ENCODE measurements around the gene CXCL16. TPM values are rescaled to one million over a fixed set of nuclear protein-coding genes. Genes with fewer than 3 reads are reported as not detected.

The CXCL16 gene
- total and polyA plus RNA-seq, 12 donors: 2.4 to 50.1 (median 36.2) TPM

DNA sequence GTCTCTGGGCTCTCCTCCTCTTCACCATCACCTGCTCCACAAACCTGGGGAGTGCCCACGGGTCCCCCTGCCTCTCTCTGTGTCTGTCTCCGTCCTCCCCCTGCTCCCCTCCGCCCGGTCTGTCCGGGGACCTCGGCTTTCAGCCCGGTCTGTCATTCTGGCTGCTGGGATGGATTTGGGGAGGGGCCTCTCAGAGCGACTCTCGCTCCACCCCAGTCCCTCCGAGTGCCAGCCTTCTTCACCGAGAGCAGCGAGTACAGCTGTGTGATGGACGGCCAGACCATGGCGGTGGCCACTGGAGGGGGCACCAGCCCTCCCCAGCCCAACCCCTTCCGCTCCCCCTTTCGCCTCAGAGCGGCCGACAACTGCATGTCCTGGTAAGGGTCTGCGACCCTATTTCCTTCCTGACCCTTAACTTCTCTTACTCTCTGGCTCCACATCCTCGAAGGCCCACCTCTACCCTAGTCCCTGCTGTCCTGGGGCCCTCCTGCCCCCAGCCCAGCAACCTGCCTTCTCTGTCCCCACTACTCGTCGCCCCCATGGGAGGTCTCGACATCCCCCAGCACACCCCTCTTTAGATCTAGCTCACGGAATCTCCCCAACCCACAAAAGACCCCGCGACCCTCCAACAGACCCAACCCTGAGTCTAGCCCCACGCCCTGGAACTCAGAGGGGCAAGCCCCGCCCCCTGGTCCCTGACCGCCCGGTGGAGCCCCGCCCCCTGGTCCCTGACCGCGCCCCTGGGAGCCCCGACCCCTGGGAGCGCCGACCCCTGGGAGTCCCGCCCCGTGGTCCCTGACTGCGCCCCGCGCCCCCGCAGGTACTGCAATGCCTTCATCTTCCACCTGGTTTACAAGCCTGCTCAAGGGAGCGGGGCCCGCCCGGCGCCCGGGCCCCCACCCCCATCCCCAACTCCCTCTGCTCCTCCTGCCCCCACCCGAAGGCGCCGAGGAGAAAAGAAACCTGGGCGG is 5.6 kb upstream of the CXCL16 start:
- no peaks in the 10 kb centered on the region for H3K4me1 ChIP-seq (replicated peaks in 1 of 2)
- intact Hi-C loops (cut with DNase I): no loop called here
- TF ChIP-seq, protein P1, sequence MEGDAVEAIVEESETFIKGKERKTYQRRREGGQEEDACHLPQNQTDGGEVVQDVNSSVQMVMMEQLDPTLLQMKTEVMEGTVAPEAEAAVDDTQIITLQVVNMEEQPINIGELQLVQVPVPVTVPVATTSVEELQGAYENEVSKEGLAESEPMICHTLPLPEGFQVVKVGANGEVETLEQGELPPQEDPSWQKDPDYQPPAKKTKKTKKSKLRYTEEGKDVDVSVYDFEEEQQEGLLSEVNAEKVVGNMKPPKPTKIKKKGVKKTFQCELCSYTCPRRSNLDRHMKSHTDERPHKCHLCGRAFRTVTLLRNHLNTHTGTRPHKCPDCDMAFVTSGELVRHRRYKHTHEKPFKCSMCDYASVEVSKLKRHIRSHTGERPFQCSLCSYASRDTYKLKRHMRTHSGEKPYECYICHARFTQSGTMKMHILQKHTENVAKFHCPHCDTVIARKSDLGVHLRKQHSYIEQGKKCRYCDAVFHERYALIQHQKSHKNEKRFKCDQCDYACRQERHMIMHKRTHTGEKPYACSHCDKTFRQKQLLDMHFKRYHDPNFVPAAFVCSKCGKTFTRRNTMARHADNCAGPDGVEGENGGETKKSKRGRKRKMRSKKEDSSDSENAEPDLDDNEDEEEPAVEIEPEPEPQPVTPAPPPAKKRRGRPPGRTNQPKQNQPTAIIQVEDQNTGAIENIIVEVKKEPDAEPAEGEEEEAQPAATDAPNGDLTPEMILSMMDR (IDR thresholded peaks at IDR 0.05): no peak
- H3K4me3 ChIP-seq: no peak overlapping the region
- WGBS, 4 donors: 18 to 37% (median 22%) methylated on average over 24 to 51 of the region's 51 CpGs
- H3K36me3 ChIP-seq (replicated peaks in 1 of 2): no peaks in the 10 kb centered on the region
- DNase-seq: no peak
- H3K9me3 ChIP-seq (replicated peaks in 1 of 3): no peaks in the 10 kb centered on the region
- H3K27ac ChIP-seq: no peak overlapping the region
- H3K27me3 ChIP-seq: peaks cover 6% of the 10 kb centered on the region

DNA sequence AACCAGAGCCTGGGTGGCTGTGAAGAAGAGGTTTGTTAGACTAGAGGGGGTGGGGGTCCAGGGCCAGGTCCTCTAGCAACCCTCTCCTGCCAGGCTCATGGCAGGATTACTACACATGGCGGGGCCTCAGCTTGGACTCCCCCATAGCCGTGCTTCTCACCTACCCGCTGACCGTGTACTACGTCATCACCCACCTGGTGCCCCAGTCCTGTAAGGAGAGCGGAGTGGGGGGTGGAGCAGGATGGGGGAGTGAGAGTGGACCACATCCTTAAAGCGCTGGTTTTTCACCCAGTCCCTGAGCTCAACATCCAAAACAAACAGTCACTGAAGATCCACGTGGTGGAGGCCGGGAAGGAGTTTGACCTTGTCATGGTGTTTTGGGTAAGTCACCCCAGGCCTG is 4.2 kb upstream of the CXCL16 start:
- DNase-seq: no peak
- no peak for TF ChIP-seq POLR2A (IDR thresholded peaks at IDR 0.05)
- TF ChIP-seq, protein P1 (IDR thresholded peaks at IDR 0.05): no peak
- no peak overlapping the region for H3K4me3 ChIP-seq
- no peak overlapping the region for H3K27ac ChIP-seq
- H3K4me1 ChIP-seq (replicated peaks in 1 of 2): peaks cover 3% of the 10 kb centered on the region in 2 donors
- H3K9me3 ChIP-seq (replicated peaks in 1 of 3): no peaks in the 10 kb centered on the region
- WGBS, 4 donors: 81 to 91% (median 84%) methylated on average over 8 to 9 of the region's 9 CpGs
- intact Hi-C loops (cut with DNase I): no loop called here
- H3K27me3 ChIP-seq: peaks cover 6% of the 10 kb centered on the region
- no peaks in the 10 kb centered on the region for H3K36me3 ChIP-seq (replicated peaks in 1 of 2)

DNA sequence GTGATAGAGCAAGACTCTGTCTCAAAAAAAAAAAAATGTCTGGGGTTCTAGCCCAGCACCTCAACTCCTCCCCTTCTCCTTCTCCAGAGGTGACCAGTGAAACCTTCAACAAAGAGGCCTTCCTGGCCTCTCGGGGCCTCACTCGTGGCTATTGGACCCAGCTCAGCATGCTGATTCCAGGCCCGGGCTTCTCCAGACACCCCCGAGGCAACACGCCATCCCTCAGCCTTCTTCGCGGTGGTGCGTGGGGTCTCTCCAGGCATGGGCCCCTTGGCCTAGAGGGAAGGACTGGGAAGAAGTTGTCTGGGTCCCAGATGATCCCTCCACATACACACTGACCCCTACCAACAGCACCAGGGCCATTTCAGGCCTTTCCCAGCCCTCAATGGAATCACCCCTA is 3.5 kb upstream of the CXCL16 start:
- Histone ChIP-seq H3K9me3 (replicated peaks in 1 of 3) (no peaks in the 10 kb centered on the region), H3K27me3 (peaks cover 6% of the 10 kb centered on the region), H3K36me3 (replicated peaks in 1 of 2) (no peaks in the 10 kb centered on the region), H3K4me1 (replicated peaks in 1 of 2) (peaks cover 6 to 9% of the 10 kb centered on the region in 2 donors), H3K4me3 (no peak overlapping the region), H3K27ac (no peak overlapping the region)
- no peak for DNase-seq
- intact Hi-C loops (cut with DNase I): no loop called here
- no peak for TF ChIP-seq POLR2A (IDR thresholded peaks at IDR 0.05)
- TF ChIP-seq, protein P1 (IDR thresholded peaks at IDR 0.05): no peak
- 88 to 96% (median 93%) methylated on average over 8 of the region's 8 CpGs for WGBS, 4 donors

DNA sequence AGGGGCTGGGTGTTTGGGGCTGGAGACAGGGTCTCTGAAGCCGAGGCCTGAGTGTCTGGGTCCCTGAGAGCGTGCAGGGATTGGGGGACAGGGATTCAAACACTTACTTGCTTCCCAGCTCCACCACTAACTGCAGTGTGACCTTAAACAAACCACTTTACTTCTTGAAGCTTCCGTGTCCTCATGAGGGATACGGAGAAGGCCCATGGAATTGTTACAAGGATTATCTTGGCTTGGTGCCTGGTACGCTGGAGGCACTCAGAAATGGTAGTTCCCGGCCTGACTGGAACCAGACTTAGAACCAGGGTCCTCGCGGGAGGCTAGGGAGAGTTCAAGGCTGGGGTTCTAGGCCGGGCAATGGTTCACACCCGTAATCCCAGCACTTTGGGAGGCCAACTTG is 2.9 kb upstream of the CXCL16 start:
- H3K27me3 ChIP-seq: peaks cover 6% of the 10 kb centered on the region
- H3K4me3 ChIP-seq: no peak overlapping the region
- DNase-seq: no peak
- H3K9me3 ChIP-seq (replicated peaks in 1 of 3): no peaks in the 10 kb centered on the region
- peaks cover 6 to 13% of the 10 kb centered on the region in 2 donors for H3K4me1 ChIP-seq (replicated peaks in 1 of 2)
- no peaks in the 10 kb centered on the region for H3K36me3 ChIP-seq (replicated peaks in 1 of 2)
- intact Hi-C loops (cut with DNase I): no loop called here
- 76 to 84% (median 80%) methylated on average over 10 of the region's 10 CpGs for WGBS, 4 donors
- H3K27ac ChIP-seq: no peak overlapping the region
- TF ChIP-seq POLR2A (IDR thresholded peaks at IDR 0.05): no peak
- TF ChIP-seq, protein P1 (IDR thresholded peaks at IDR 0.05): no peak
